Adrenal gland (tissue), 12 donors: ENCODE results near the gene IQCM. TPM values are rescaled to one million over a fixed set of nuclear protein-coding genes. Genes with fewer than 3 reads are reported as not detected.

Experiments used
- DNase-seq, 7 donors: peaks; one replicate each; pipeline ENCODE4 v3.0.0-alpha.2; 2019 to 2020
- H3K27ac ChIP-seq, 5 donors: fragments of 200-600 bp; sonication (generic) in 4 of 5; 1 replicate in 3 of 5; 2 replicates in 2 of 5; pipeline versions ENCODE4 v1.5.1 to v1.8.0; 2016 to 2020; ENCODE audit warnings: mild to moderate bottlenecking in 1 of 5
- H3K27me3 ChIP-seq: fragments of 200-600 bp; 2 replicates; pipeline ENCODE4 v1.8.0; 2021
- H3K36me3 ChIP-seq, 2 donors: fragments of 200-600 bp; replicated peaks in 1 of 2; 1 replicate in 1 of 2; 2 replicates in 1 of 2; pipeline versions ENCODE4 v1.5.1 to v1.8.0; 2018 to 2022
- H3K4me1 ChIP-seq, 2 donors: fragments of 200-600 bp; replicated peaks in 1 of 2; 1 replicate in 1 of 2; 2 replicates in 1 of 2; pipeline versions ENCODE4 v1.5.1 to v1.8.0; 2018 to 2021
- H3K4me3 ChIP-seq, 4 donors: fragments of 200-600 bp; sonication (generic) in 3 of 4; one replicate each; pipeline ENCODE4 v1.5.1; 2016 to 2018
- H3K9me3 ChIP-seq, 3 donors: fragments of 200-600 bp; sonication (generic) in 1 of 3; replicated peaks in 1 of 3; 1 replicate in 2 of 3; 2 replicates in 1 of 3; pipeline versions ENCODE4 v1.5.1 to v1.8.0; 2016 to 2021
- POLR2A ChIP-seq, 2 donors: fragments of 450-650 bp; IDR thresholded peaks; one replicate each; pipeline ENCODE4 v1.6.1; 2017; ENCODE audit warnings: antibody characterized with exemption in 2 of 2, mild to moderate bottlenecking in 2 of 2, moderate library complexity in 1 of 2
- WGBS, 4 donors: extraction: QIAGEN DNeasy Blood & Tissue Kit in 2 of 4; methylation state at CpG; one replicate each; pipeline versions ENCODE4 v1.1.5 to v1.1.7; 2013 to 2017; 5-methylcytosine and 5-hydroxymethylcytosine counted together
- intact Hi-C, 2 donors: fragments of 100-400 bp; cut with DNase I; formaldehyde crosslinking; loops; one replicate each; pipeline versions ENCODE4 v1.14.1 to v1.15.0; 2022 to 2023
- polyA plus RNA-seq, 3 donors: library from polyadenylated mRNA; stranded (reverse); fragments of 200-250 nt in 2 of 3; fragments of 350-450 nt in 1 of 3; fragmentation: Illumina TruSeq in 1 of 3; extraction: RNeasy Lipid Tissue Mini Kit (QIAGEN cat#74804) in 1 of 3; gene quantifications; one replicate each; pipeline ENCODE4 v1.2.3, GENCODE V29; 2013 to 2014
- total RNA-seq, 9 donors: library from RNA; depleted of rRNA in 4 of 9; stranded (reverse); fragments of >200 nt in 4 of 9; fragments of 120-200 nt in 1 of 9; fragmentation: NEBNext Ultra II Directional in 1 of 9; extraction: Animal tissue kit (Norgen Biotek cat#: 25700) in 1 of 9; gene quantifications; one replicate each; pipeline versions ENCODE4 v1.1.0 to v1.2.4, GENCODE V29; 2013 to 2023
- TF ChIP-seq, protein P1 (sequence below), 6 experiments: fragments of 450-650 bp in 4 of 6; fragments of 200-600 bp in 2 of 6; sonication (generic) in 1 of 6; IDR thresholded peaks; 1 replicate in 5 of 6; 2 replicates in 1 of 6; pipeline versions ENCODE4 v1.5.1 to v1.8.0; 2016 to 2021; ENCODE audit warnings: antibody characterized with exemption in 6 of 6, mild to moderate bottlenecking in 2 of 6, moderate library complexity in 1 of 6
- donor health status: healthy with polysubstance abuse.
- donor health status: Bipolar disorder and iron deficiency.
- donor health status: DM: yes; HTN: yes; CAD: no.
- donor health status: DM: no; HTN: no; CAD: no.
- donor health status: DM: no; HTN: no; CAD: no.
- donor health status: DM: yes; HTN: yes; CAD: no.

The IQCM gene
- total and polyA plus RNA-seq, 12 donors: not detected

DNA sequence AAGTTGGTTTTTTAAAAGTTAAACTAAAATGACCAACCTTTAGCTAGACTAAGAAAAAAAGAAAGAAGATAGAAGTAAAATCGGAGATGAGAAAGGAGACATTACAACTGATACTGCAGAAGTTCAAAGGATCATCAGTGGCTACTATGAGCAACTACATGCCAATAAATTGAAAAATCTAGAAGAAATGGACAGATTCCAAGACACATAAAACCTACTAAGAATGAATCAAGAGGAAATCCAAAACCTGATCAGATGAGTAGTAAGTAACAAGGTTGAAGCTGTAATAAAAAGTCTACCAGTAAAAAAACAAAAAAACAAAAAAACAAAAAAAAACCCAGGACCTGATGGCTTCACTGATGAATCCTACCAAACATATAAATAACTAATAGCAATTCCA lies 16.1 kb downstream of the IQCM start:
- 76 to 85% (median 80%) methylated on average over 1 of the region's 1 CpG for WGBS, 4 donors
- no peaks in the 10 kb centered on the region for H3K27me3 ChIP-seq
- H3K36me3 ChIP-seq: no peaks in the 10 kb centered on the region
- intact Hi-C loops: no loop called here
- no peak overlapping the region for H3K4me3 ChIP-seq
- no peak for TF ChIP-seq POLR2A (IDR thresholded peaks at IDR 0.05)
- TF ChIP-seq, protein P1, sequence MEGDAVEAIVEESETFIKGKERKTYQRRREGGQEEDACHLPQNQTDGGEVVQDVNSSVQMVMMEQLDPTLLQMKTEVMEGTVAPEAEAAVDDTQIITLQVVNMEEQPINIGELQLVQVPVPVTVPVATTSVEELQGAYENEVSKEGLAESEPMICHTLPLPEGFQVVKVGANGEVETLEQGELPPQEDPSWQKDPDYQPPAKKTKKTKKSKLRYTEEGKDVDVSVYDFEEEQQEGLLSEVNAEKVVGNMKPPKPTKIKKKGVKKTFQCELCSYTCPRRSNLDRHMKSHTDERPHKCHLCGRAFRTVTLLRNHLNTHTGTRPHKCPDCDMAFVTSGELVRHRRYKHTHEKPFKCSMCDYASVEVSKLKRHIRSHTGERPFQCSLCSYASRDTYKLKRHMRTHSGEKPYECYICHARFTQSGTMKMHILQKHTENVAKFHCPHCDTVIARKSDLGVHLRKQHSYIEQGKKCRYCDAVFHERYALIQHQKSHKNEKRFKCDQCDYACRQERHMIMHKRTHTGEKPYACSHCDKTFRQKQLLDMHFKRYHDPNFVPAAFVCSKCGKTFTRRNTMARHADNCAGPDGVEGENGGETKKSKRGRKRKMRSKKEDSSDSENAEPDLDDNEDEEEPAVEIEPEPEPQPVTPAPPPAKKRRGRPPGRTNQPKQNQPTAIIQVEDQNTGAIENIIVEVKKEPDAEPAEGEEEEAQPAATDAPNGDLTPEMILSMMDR (IDR thresholded peaks at IDR 0.05): no peak
- no peak for DNase-seq
- no peaks in the 10 kb centered on the region for H3K9me3 ChIP-seq
- H3K4me1 ChIP-seq: no peaks in the 10 kb centered on the region
- H3K27ac ChIP-seq: no peak overlapping the region

DNA sequence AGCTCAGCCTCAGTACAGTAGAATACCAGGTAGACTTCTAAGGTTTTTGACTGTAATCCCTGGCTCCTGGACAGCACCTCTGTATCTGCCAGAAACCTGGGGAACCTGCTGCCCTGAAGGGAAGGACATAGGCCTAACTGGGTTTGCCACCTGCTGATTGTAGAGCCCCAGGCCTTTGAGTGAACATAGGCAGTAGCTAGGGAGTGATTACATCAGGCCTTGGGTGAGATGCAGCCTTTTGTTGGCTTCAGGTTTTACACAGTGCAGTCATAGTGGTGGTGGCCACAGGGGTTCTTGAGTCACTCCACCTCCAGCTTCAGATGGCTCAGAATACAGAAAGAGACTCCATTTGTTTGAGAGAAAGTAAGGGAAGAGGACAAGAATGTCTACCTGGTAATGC lies 19.3 kb downstream of the IQCM start:
- Histone ChIP-seq H3K9me3 (no peaks in the 10 kb centered on the region), H3K27ac (no peak overlapping the region), H3K4me1 (no peaks in the 10 kb centered on the region), H3K4me3 (no peak overlapping the region), H3K27me3 (no peaks in the 10 kb centered on the region), H3K36me3 (no peaks in the 10 kb centered on the region)
- no peak for DNase-seq
- intact Hi-C loops: no loop called here
- TF ChIP-seq, protein P1 (IDR thresholded peaks at IDR 0.05): no peak
- no peak for TF ChIP-seq POLR2A (IDR thresholded peaks at IDR 0.05)

GRCh38 chr4:149795256-149795655 lies 20.4 kb downstream of the IQCM start:
- no peak for DNase-seq
- intact Hi-C loops: no loop called here
- 55 to 73% (median 58%) methylated on average over 4 of the region's 4 CpGs for WGBS, 4 donors
- Histone ChIP-seq H3K9me3 (no peaks in the 10 kb centered on the region), H3K4me1 (no peaks in the 10 kb centered on the region), H3K4me3 (no peak overlapping the region), H3K36me3 (no peaks in the 10 kb centered on the region), H3K27ac (no peak overlapping the region), H3K27me3 (no peaks in the 10 kb centered on the region)
- TF ChIP-seq, protein P1 (IDR thresholded peaks at IDR 0.05): no peak
- TF ChIP-seq POLR2A (IDR thresholded peaks at IDR 0.05): no peak

DNA sequence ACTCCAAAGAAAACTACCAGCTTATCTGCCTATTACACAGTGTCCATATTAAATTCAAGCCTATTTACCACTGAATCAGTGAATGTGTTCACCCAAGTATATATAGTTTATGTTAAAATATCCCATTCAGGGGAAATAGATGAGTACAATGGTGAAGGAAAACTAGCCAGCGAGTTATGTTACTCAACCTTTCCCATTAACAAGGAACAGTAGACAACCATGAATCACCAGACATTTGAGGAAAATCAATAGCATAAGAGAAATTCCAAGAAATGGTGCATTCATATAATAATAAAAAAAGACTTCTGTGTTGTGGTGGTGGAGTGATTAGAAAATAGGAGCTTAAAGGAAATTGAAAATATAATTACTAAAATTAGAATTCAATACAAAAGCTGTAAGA lies 21.3 kb downstream of the IQCM start:
- no peaks in the 10 kb centered on the region for H3K4me1 ChIP-seq
- 69 to 85% (median 78%) methylated on average over 1 of the region's 1 CpG for WGBS, 4 donors
- no peaks in the 10 kb centered on the region for H3K36me3 ChIP-seq
- H3K4me3 ChIP-seq: no peak overlapping the region
- DNase-seq: no peak
- no peak overlapping the region for H3K27ac ChIP-seq
- H3K27me3 ChIP-seq: no peaks in the 10 kb centered on the region
- intact Hi-C loops: no loop called here
- TF ChIP-seq POLR2A (IDR thresholded peaks at IDR 0.05): no peak
- TF ChIP-seq, protein P1 (IDR thresholded peaks at IDR 0.05): no peak
- no peaks in the 10 kb centered on the region for H3K9me3 ChIP-seq
